PC-3 (cell line): ENCODE results near the gene ACAN.

Experiments used
- EZH2 ChIP-seq: fragments of 300-600 bp; sonication (generic); IDR thresholded peaks from one replicate; pipeline ENCODE4 v1.6.1; 2017; ENCODE audit warnings: antibody characterized with exemption, mild to moderate bottlenecking, low read length; ENCODE audit not compliant: unreplicated experiment
- TF ChIP-seq, protein P1 (sequence below): fragments of 300-600 bp; sonication (generic); conservative IDR thresholded peaks from 2 replicates; pipeline ENCODE4 v1.5.1; 2017; ENCODE audit warnings: antibody characterized with exemption, low read depth, mild to moderate bottlenecking, low read length

DNA sequence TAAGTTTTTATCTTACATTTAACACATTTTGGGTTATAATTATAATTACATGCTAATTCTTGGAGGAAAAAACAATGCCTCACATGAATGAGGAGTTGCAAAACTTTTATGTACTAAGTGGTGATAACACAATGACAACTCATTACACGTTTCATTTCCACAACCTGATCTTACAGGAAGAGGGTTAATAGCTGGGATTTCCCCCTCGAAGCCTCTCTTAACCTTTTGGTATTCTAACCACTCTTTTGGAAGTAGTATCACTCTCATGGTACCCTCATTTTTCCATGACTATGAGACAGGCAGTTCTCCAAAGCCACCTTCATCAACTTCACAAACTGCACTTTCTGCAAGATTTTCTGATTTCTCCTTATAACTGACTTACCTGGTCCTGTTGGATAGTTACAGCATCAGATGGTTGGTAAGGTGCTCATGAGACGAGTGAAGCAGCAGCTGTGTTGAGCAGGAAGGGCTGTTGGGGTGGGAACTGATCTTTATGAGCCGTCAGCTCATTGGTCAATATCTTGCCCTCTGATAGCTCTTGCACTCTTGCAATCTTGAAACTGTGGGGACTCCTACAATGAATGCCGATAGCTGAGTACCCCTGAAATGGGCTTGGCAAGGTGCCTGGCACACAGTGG, 41.6 kb downstream of the ACAN start:
- no peak for TF ChIP-seq EZH2
- TF ChIP-seq, protein P1, sequence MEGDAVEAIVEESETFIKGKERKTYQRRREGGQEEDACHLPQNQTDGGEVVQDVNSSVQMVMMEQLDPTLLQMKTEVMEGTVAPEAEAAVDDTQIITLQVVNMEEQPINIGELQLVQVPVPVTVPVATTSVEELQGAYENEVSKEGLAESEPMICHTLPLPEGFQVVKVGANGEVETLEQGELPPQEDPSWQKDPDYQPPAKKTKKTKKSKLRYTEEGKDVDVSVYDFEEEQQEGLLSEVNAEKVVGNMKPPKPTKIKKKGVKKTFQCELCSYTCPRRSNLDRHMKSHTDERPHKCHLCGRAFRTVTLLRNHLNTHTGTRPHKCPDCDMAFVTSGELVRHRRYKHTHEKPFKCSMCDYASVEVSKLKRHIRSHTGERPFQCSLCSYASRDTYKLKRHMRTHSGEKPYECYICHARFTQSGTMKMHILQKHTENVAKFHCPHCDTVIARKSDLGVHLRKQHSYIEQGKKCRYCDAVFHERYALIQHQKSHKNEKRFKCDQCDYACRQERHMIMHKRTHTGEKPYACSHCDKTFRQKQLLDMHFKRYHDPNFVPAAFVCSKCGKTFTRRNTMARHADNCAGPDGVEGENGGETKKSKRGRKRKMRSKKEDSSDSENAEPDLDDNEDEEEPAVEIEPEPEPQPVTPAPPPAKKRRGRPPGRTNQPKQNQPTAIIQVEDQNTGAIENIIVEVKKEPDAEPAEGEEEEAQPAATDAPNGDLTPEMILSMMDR = no peak
